ENCODE data around the gene GPR31. TPM values are rescaled to one million over a fixed set of nuclear protein-coding genes. Genes with fewer than 3 reads are reported as not detected.

The GPR31 gene
- total RNA-seq, 1 experiment from 2014 or later = not detected

DNA sequence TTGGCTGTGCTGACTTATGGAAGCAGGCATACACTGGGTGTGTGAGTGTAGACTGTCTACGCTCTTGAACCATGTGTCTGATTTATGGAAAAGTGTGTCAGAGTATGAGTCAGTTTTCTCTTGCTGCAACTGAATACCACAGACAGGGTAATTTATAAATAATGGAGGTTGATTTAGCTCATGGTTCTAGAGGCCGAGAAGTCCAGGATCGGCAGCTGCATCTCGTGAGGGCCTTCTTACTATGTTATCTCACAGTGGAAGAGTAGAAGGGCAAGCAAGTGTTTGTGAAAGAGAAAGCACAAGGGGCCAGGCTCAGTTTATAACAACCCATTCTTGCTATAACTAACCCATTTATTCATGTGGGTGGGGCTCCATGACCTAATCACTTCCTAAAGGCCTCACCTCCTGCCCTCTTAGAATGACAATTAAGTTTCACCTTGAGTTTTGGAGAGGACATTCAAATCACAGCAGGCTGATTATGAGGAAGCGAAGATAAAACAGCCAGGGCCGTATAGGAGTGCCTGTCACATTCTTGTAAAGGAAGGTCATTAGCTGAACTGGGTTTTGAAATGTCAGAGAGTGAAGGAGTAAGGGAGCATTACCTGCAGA lies 6.7 kb downstream of the GPR31 start:
- peaks cover 30% of the 10 kb centered on the region for H3K27me3 Mint-ChIP-seq (ENCODE audit: low read depth)
- ATAC-seq (peak; percentile 68), DNase-seq (ENCODE audit: low spot score) (no peak)
- peaks cover 55% of the 10 kb centered on the region for H3K4me1 Mint-ChIP-seq
- H3K9me3 Mint-ChIP-seq = peaks cover 9% of the 10 kb centered on the region
- CTCF ChIA-PET = interaction anchor here (1.2 to 2.4 kb wide), 3 partner anchors 11 to 376 kb away, joined by 5 to 9 read pairs (median 5); no protein-coding TSS in a partner anchor
- no peak overlapping the region for H3K4me3 Mint-ChIP-seq
- H3K36me3 Mint-ChIP-seq = peaks cover 10% of the 10 kb centered on the region
- TF ChIP-seq ZNF219 (CRISPR knock-in tag; IDR thresholded peaks at IDR 0.05; ENCODE audit: borderline replicate concordance) (no peak), GABPB1 (CRISPR knock-in tag; IDR thresholded peaks at IDR 0.05) (no peak), ESRRA (CRISPR knock-in tag; IDR thresholded peaks at IDR 0.05; ENCODE audit: borderline replicate concordance) (peak; percentile 91; the same call in 1 of the 2 replicates), ZNF232 (CRISPR knock-in tag; IDR thresholded peaks at IDR 0.05) (no peak), TEAD1 (CRISPR knock-in tag; IDR thresholded peaks at IDR 0.05) (peak; percentile 58; the same call in 1 of the 2 replicates), ZNF317 (CRISPR knock-in tag; IDR thresholded peaks at IDR 0.05; ENCODE audit: borderline replicate concordance, low read depth) (no peak), KAT7 (CRISPR knock-in tag; IDR thresholded peaks at IDR 0.05; ENCODE audit: borderline replicate concordance) (no peak), NFATC4 (CRISPR knock-in tag; IDR thresholded peaks at IDR 0.05) (no peak), NR3C1 (CRISPR knock-in tag; conservative IDR thresholded peaks at IDR 0.05; ENCODE audit: low read depth) (no peak)
- TF ChIP-seq, protein P1, sequence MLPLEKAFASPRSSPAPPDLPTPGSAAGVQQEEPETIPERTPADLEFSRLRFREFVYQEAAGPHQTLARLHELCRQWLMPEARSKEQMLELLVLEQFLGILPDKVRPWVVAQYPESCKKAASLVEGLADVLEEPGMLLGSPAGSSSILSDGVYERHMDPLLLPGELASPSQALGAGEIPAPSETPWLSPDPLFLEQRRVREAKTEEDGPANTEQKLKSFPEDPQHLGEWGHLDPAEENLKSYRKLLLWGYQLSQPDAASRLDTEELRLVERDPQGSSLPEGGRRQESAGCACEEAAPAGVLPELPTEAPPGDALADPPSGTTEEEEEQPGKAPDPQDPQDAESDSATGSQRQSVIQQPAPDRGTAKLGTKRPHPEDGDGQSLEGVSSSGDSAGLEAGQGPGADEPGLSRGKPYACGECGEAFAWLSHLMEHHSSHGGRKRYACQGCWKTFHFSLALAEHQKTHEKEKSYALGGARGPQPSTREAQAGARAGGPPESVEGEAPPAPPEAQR (CRISPR knock-in tag; IDR thresholded peaks at IDR 0.05) = no peak
- TF ChIP-seq, protein P2, sequence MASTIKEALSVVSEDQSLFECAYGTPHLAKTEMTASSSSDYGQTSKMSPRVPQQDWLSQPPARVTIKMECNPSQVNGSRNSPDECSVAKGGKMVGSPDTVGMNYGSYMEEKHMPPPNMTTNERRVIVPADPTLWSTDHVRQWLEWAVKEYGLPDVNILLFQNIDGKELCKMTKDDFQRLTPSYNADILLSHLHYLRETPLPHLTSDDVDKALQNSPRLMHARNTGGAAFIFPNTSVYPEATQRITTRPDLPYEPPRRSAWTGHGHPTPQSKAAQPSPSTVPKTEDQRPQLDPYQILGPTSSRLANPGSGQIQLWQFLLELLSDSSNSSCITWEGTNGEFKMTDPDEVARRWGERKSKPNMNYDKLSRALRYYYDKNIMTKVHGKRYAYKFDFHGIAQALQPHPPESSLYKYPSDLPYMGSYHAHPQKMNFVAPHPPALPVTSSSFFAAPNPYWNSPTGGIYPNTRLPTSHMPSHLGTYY (CRISPR knock-in tag; IDR thresholded peaks at IDR 0.05) = no peak
- TF ChIP-seq, protein P3, sequence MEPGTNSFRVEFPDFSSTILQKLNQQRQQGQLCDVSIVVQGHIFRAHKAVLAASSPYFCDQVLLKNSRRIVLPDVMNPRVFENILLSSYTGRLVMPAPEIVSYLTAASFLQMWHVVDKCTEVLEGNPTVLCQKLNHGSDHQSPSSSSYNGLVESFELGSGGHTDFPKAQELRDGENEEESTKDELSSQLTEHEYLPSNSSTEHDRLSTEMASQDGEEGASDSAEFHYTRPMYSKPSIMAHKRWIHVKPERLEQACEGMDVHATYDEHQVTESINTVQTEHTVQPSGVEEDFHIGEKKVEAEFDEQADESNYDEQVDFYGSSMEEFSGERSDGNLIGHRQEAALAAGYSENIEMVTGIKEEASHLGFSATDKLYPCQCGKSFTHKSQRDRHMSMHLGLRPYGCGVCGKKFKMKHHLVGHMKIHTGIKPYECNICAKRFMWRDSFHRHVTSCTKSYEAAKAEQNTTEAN (CRISPR knock-in tag; IDR thresholded peaks at IDR 0.05) = no peak
- TF ChIP-seq, protein P4, sequence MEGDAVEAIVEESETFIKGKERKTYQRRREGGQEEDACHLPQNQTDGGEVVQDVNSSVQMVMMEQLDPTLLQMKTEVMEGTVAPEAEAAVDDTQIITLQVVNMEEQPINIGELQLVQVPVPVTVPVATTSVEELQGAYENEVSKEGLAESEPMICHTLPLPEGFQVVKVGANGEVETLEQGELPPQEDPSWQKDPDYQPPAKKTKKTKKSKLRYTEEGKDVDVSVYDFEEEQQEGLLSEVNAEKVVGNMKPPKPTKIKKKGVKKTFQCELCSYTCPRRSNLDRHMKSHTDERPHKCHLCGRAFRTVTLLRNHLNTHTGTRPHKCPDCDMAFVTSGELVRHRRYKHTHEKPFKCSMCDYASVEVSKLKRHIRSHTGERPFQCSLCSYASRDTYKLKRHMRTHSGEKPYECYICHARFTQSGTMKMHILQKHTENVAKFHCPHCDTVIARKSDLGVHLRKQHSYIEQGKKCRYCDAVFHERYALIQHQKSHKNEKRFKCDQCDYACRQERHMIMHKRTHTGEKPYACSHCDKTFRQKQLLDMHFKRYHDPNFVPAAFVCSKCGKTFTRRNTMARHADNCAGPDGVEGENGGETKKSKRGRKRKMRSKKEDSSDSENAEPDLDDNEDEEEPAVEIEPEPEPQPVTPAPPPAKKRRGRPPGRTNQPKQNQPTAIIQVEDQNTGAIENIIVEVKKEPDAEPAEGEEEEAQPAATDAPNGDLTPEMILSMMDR (IDR thresholded peaks at IDR 0.05) = no peak
- TF ChIP-seq, protein P5, sequence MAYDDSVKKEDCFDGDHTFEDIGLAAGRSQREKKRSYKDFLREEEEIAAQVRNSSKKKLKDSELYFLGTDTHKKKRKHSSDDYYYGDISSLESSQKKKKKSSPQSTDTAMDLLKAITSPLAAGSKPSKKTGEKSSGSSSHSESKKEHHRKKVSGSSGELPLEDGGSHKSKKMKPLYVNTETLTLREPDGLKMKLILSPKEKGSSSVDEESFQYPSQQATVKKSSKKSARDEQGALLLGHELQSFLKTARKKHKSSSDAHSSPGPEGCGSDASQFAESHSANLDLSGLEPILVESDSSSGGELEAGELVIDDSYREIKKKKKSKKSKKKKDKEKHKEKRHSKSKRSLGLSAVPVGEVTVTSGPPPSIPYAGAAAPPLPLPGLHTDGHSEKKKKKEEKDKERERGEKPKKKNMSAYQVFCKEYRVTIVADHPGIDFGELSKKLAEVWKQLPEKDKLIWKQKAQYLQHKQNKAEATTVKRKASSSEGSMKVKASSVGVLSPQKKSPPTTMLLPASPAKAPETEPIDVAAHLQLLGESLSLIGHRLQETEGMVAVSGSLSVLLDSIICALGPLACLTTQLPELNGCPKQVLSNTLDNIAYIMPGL (CRISPR knock-in tag; IDR thresholded peaks at IDR 0.05) = no peak
- TF ChIP-seq, protein P6, sequence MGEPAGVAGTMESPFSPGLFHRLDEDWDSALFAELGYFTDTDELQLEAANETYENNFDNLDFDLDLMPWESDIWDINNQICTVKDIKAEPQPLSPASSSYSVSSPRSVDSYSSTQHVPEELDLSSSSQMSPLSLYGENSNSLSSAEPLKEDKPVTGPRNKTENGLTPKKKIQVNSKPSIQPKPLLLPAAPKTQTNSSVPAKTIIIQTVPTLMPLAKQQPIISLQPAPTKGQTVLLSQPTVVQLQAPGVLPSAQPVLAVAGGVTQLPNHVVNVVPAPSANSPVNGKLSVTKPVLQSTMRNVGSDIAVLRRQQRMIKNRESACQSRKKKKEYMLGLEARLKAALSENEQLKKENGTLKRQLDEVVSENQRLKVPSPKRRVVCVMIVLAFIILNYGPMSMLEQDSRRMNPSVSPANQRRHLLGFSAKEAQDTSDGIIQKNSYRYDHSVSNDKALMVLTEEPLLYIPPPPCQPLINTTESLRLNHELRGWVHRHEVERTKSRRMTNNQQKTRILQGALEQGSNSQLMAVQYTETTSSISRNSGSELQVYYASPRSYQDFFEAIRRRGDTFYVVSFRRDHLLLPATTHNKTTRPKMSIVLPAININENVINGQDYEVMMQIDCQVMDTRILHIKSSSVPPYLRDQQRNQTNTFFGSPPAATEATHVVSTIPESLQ (CRISPR knock-in tag; IDR thresholded peaks at IDR 0.05) = no peak
- TF ChIP-seq, protein P7, sequence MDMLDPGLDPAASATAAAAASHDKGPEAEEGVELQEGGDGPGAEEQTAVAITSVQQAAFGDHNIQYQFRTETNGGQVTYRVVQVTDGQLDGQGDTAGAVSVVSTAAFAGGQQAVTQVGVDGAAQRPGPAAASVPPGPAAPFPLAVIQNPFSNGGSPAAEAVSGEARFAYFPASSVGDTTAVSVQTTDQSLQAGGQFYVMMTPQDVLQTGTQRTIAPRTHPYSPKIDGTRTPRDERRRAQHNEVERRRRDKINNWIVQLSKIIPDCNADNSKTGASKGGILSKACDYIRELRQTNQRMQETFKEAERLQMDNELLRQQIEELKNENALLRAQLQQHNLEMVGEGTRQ (CRISPR knock-in tag; IDR thresholded peaks at IDR 0.05) = no peak
- POLR2A ChIA-PET = no interaction called here
- peak overlapping the region; percentile 55; the same call in 1 of the 2 replicates for H3K27ac Mint-ChIP-seq
